DMS114 treated with DMSO at 0.1 percent for 48 hours (cell line): ENCODE results near the gene TRHDE.

ENCODE experiments used
- DNase-seq: peaks from one replicate; lab custom pipeline; 2025; ENCODE audit not compliant: unreplicated experiment; lab: John Stamatoyannopoulos, UW

Gene TRHDE

DNA sequence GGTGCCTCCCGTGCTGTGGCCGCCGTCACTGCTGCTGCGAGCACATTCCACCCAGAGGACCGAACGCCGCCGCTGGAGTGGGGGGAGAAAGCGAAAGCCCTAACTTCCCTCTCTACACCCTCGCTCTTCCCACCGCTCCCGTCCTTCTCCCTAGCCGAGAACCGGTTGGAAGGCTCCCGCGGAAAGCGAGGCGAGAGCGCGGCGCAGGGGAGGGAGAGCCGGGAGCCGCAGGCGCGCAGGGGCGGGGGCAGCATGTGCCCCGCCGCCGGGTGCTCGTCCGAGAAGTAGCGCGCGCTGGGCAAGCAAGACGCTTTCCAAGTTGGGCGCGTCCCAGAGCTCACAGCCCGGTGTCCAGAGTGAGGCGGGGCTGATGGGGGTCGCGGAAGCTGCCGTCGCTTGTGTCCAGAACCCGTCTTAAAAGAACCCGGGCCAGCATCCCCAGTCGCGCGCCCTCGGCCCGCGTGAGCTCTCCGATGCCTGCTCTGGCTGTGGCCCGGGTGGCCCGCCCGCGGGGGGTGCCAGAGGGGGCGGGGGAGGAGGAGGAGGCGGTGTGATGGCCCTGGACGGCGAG lies at the start of gene TRHDE:
TRHDE (plus strand) TSS at position 280 of the 571 bp plus-strand sequence; CDS start at position 554, 274 bp downstream.
- DNase-seq = no peak

GRCh38 chr12:72226510-72226909 lies 45.7 kb upstream of the TRHDE start:
- DNase-seq = no peak

DNA sequence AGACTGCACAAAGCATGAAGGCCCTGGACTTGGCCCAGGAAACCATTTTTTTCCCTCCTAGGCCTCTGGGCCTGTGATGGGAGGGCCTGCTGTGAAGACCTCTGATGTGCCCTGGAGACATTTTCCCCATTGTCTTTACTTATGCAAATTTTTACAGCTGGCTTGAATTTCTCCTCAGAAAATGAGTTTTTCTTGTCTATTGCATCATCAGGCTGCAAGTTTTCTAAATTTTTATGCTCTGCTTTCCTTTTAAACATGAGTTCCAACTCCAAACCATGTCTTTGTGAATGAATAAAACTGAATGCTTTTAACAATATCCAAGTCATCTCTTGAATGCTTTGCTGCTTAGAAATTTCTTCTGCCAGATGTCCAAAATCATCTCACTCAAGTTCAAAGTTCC lies 43.7 kb upstream of the TRHDE start:
- DNase-seq = no peak

- DNase-seq = no peak
Measured at GRCh38 chr12:72230589-72230988, 41.6 kb upstream of the TRHDE start.

DNA sequence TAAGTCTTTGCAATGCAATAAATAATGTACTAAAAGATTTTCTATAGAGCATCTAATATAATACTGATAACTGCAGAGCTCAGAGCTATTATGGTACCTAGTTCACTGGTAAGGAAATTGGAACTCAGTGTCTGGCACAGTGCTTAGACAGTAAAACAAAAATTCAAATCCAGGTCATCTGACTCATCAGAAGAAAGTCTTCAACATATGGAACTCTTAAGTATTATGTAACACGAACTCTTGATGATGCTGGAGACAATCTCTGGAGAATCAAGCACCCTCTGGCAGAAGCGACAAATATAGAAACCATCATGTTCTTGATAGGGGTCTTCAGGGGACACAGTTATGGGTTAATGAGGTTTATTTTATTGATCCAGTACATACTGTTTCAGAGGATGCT lies 37.3 kb upstream of the TRHDE start:
- no peak for DNase-seq

GRCh38 chr12:72236071-72236705 lies 36.0 kb upstream of the TRHDE start:
- no peak for DNase-seq

- DNase-seq = no peak
Measured at GRCh38 chr12:72241552-72241951, 30.6 kb upstream of the TRHDE start.

GRCh38 chr12:72242946-72243345 lies 29.2 kb upstream of the TRHDE start:
- DNase-seq = no peak

DNA sequence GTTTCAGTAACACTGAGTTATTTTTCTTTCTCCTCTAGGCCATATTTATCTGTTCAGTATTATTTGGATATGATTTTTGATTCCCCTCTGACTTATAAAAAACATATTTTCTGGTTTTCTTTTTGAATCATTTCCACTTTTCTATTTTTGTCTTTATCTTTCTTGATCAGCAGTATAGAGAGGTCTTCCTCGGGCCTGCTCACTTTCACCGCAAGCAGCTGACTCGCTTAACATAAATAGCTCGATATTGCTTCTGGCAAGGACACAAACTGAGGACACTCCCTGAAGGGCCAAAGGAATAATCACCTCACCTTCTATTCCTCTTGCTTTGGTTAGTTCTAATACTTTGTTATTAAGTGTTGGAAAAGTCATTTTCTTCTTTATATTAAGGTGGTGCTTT lies 25.8 kb upstream of the TRHDE start:
- no peak for DNase-seq

- DNase-seq = no peak
Measured at GRCh38 chr12:72250346-72250745, 21.8 kb upstream of the TRHDE start.

DNA sequence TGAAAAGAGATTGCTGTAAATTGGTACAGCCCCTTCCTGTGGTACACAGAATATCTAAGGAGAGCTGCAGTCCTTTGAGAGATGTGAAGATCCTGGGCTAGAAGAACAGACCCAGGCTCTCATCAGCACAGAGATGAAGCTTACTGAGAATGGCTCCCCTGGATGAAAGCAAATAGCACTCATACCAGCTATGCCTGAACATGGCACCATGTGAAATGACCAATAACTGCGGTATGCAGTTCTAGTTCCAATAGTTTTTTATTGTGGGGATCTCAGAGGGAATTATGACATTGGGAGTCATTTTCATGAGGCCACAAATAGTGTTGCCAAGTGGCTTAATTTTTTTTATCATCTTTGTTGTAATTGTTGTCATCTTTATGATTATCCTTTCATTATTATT lies 15.4 kb upstream of the TRHDE start:
- no peak for DNase-seq

- no peak for DNase-seq
Measured at GRCh38 chr12:72261885-72262284, 10.3 kb upstream of the TRHDE start.

GRCh38 chr12:72264548-72265175 lies 7.5 kb upstream of the TRHDE start:
- no peak for DNase-seq

DNA sequence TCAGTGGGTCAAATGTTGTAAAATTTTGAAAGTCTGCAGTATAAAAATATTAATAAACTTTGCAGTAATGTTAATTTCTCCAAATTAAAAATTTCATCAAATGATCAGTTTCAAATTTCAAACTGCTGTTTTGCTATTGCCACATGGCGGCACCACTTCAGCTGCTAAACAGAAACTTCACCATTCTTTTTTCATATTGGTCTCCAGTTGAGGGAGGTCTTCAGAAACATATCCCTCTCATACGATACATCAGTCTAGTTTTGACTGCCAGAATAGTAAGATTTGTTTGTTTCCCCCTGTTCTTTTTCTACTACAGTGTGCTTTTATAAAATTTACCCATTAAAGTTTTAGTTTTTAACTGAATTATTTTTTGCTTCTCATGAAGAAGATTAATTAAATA lies 4.2 kb upstream of the TRHDE start:
- DNase-seq = peak; percentile 6

- no peak for DNase-seq
Measured at GRCh38 chr12:72268386-72268785, 3.8 kb upstream of the TRHDE start.

DNA sequence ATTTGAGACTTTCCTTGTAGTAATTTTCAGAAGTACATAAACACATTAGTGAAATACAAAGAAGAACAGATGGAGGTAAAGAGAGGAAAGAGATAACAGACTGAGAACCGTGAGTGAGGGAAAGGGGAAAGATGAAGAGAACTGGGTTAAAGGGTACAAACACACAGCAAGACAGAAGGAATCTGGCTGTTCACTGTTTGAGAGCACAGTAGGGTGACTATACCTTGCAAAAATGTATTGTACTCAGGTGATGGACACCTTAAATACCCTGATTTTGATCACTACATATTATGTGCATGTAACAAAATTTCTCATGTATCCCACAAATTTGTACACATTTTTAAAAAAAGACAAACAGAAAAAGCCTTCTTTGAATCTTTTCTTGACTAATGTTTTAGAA lies 2.7 kb upstream of the TRHDE start:
- no peak for DNase-seq

GRCh38 chr12:72270246-72270645 lies 1.9 kb upstream of the TRHDE start:
- no peak for DNase-seq

- DNase-seq = no peak
Measured at GRCh38 chr12:72270961-72271360, 1.2 kb upstream of the TRHDE start.

DNA sequence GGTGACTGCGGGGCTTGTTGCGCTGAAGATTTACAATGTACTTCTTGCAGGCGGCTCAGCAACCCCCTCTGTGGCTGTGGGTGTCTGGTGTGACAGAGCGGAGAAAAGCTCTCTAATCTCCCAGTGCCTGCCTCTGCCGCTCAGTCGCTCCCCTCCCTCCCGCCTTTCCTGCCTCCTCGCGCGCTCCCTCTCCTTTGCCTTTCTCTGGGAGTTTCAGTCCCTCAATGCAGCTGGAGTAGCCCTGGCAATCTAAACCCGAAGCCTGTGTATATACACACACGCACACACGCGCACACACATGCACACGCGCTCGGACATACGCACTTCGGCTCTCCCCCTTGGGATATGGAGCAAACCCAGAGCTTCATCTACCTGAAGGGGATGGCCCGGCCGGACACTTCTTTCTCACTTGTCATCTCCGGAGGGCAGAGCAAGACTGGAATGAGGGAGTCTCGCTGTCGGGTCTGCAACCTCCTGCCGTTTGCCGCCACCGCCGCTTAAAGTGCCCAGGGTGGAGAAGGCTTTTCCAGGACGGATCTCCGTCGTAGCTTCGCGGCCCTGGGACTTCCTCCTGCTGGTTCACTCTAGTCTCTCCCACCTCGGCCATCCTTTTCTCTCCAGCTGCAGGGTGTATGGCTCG lies 599 bp upstream of the TRHDE start:
- peak; percentile 10 for DNase-seq

- no peak for DNase-seq
Measured at GRCh38 chr12:72272731-72273498, 745 bp downstream of the TRHDE start.

DNA sequence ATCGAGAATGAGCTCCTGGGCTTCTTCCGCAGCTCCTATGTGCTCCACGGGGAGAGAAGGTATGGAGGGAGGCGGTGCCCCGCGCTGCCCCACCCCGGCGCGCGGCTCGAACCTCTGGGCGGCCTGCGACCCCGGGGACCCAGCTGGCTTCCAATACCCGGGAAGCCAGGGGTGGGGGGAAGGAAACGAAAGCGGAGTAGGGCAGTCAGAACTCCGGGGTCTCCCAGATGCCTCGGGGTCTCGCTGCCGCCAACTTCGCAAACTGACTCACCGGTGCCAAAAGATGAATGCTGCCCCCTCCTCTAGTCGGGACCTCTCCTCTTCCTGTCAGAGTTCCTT lies 1.3 kb downstream of the TRHDE start:
- DNase-seq = no peak
